ENCODE results near the gene PGP. TPM values are rescaled to one million over a fixed set of nuclear protein-coding genes. Genes with fewer than 3 reads are reported as not detected.

Gene PGP
- total RNA-seq, 1 experiment from 2014 or later = 38.3 TPM

DNA sequence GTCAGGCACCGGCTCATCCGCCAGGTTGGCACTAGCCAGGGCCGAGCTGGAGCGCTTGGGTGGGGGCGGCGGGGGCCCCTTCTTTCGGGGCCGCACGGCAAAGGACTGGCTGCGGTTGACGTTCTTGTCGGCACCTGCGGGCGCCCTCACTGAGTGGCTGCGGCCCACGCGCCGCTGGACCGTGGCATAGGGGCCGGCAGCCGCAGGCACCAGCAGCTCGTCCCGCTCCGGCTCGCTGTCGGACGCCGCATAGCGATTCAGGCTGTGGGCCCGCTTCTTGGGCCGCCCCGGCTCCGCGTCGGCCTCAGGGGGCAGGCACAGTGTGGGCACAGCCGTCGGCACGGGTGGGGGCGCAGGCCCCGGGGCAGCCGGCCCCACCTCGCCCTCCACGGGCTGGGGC is 34.2 kb downstream of the PGP start:
- peaks cover 4% of the 10 kb centered on the region for H3K23me2 ChIP-seq (ENCODE audit: insufficient read length, low read depth, low read length, poor library complexity, severe bottlenecking)
- no peak overlapping the region for H4K91ac ChIP-seq (ENCODE audit: insufficient read length, low read depth, low read length)
- peaks cover 3% of the 10 kb centered on the region for H4K20me1 ChIP-seq (ENCODE audit: control insufficient read depth, insufficient read depth, insufficient read length)
- no peak for DNase-seq
- no peak overlapping the region for H2BK120ac ChIP-seq (ENCODE audit: low read depth, low read length, poor library complexity, severe bottlenecking)
- H4K8ac ChIP-seq (replicated peaks; ENCODE audit: insufficient read length, low read depth, low read length) = no peak overlapping the region
- H3K56ac ChIP-seq (ENCODE audit: insufficient read length, low read depth, low read length) = no peak overlapping the region
- no peak overlapping the region for H3K4ac ChIP-seq (ENCODE audit: low read depth, low read length)
- Mint-ChIP-seq H3K4me1 (peaks cover 3 to 7% of the 10 kb centered on the region in 2 experiments), H3K27me3 (ENCODE audit: low read depth) (no peaks in the 10 kb centered on the region), H3K4me3 (no peak overlapping the region), H3K27ac (no peak overlapping the region), H3K36me3 (ENCODE audit: insufficient read depth in 1 of 3, low read depth in 3 of 3) (peaks cover 3 to 24% (median 22%) of the 10 kb centered on the region in 3 experiments), H3K9me3 (no peaks in the 10 kb centered on the region)
- H3T11ph ChIP-seq (ENCODE audit: low read length) = no peak overlapping the region
- no peak overlapping the region for H2BK12ac ChIP-seq (ENCODE audit: insufficient read length, low read depth, low read length)
- no peak overlapping the region for H3K27ac ChIP-seq (ENCODE audit: insufficient read length, low read depth, low read length)
- H4K5ac ChIP-seq (ENCODE audit: insufficient read length, low read depth, low read length) = no peak overlapping the region
- H3K18ac ChIP-seq (ENCODE audit: insufficient read length, low read depth, low read length) = no peak overlapping the region
- WGBS (ENCODE audit: extremely low coverage, insufficient read length, low lambda C conversion rate) = no CpG with 5 or more reads among the region's 43 CpGs
- no peak overlapping the region for H3K14ac ChIP-seq (ENCODE audit: insufficient read depth, low read length)
- no peak overlapping the region for H2AFZ ChIP-seq (ENCODE audit: low read length)
- no peaks in the 10 kb centered on the region for H3K27me3 ChIP-seq (ENCODE audit: insufficient read depth, low read length)
- no peak overlapping the region for H2AK5ac ChIP-seq (ENCODE audit: insufficient read length, low read length)
- H3K9me3 ChIP-seq (ENCODE audit: control insufficient read depth, low read depth, low read length) = no peaks in the 10 kb centered on the region
- no peak overlapping the region for H3K4me2 ChIP-seq (ENCODE audit: insufficient read depth, insufficient read length, low read length)
- H3K79me2 ChIP-seq (ENCODE audit: insufficient read depth, low read length) = no peaks in the 10 kb centered on the region
- no peak overlapping the region for H2BK15ac ChIP-seq (ENCODE audit: low read depth, low read length)
- TF ChIP-seq, protein P1, sequence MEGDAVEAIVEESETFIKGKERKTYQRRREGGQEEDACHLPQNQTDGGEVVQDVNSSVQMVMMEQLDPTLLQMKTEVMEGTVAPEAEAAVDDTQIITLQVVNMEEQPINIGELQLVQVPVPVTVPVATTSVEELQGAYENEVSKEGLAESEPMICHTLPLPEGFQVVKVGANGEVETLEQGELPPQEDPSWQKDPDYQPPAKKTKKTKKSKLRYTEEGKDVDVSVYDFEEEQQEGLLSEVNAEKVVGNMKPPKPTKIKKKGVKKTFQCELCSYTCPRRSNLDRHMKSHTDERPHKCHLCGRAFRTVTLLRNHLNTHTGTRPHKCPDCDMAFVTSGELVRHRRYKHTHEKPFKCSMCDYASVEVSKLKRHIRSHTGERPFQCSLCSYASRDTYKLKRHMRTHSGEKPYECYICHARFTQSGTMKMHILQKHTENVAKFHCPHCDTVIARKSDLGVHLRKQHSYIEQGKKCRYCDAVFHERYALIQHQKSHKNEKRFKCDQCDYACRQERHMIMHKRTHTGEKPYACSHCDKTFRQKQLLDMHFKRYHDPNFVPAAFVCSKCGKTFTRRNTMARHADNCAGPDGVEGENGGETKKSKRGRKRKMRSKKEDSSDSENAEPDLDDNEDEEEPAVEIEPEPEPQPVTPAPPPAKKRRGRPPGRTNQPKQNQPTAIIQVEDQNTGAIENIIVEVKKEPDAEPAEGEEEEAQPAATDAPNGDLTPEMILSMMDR (conservative IDR thresholded peaks at IDR 0.05) = no peak
- H3K4me1 ChIP-seq (ENCODE audit: insufficient read depth, low read length) = no peaks in the 10 kb centered on the region
- no peak overlapping the region for H3K23ac ChIP-seq (ENCODE audit: insufficient read length, low read depth, low read length)
- H3K79me1 ChIP-seq (ENCODE audit: insufficient read depth, low read depth, low read length, poor library complexity, severe bottlenecking) = no peaks in the 10 kb centered on the region
- no peak overlapping the region for H2BK20ac ChIP-seq (ENCODE audit: low read depth, low read length, poor library complexity, severe bottlenecking)
- H3K9ac ChIP-seq (ENCODE audit: extremely low read depth, insufficient read length, low read length) = no peak overlapping the region
- H2BK5ac ChIP-seq (ENCODE audit: insufficient read length, low read length) = no peak overlapping the region

Measured in H9 (cell line).